GM12864 (cell line): ENCODE measurements around the gene SCMH1.

ENCODE experiments used
- DNase-seq: peaks from one replicate; pipeline ENCODE4 v3.0.0-alpha.2; 2011; ENCODE audit warnings: low read depth
- H3K4me3 ChIP-seq: 2 replicates; pipeline ENCODE4 v1.5.1; 2011; ENCODE audit warnings: mild to moderate bottlenecking, low read depth, low read length, control low read depth
- CTCF ChIP-seq: IDR thresholded peaks from 2 replicates; pipeline ENCODE4 v1.5.1; 2011; ENCODE audit warnings: low read depth, mild to moderate bottlenecking, moderate library complexity, low read length, control low read depth, inconsistent platforms; ENCODE audit errors: missing control alignments

SCMH1 gene

GRCh38 chr1:41108696-41109275 lies 133.3 kb downstream of the SCMH1 start:
- no peak for DNase-seq
- TF ChIP-seq CTCF = no peak
- no peak overlapping the region for H3K4me3 ChIP-seq

- no peak for DNase-seq
- no peak overlapping the region for H3K4me3 ChIP-seq
- TF ChIP-seq CTCF = no peak
These were observed 138.3 kb downstream of the SCMH1 start for GRCh38 chr1:41103766-41104165.

- no peak for TF ChIP-seq CTCF
- DNase-seq = no peak
- no peak overlapping the region for H3K4me3 ChIP-seq
These were observed 139.5 kb downstream of the SCMH1 start for GRCh38 chr1:41102653-41103052.

- TF ChIP-seq CTCF = no peak
- H3K4me3 ChIP-seq = no peak overlapping the region
- DNase-seq = no peak
These were observed 140.0 kb downstream of the SCMH1 start for GRCh38 chr1:41101950-41102607.

GRCh38 chr1:41101076-41101475 lies 141.0 kb downstream of the SCMH1 start:
- no peak for TF ChIP-seq CTCF
- H3K4me3 ChIP-seq = no peak overlapping the region
- DNase-seq = no peak

GRCh38 chr1:41100170-41100569 lies 141.9 kb downstream of the SCMH1 start:
- H3K4me3 ChIP-seq = no peak overlapping the region
- DNase-seq = no peak
- TF ChIP-seq CTCF = no peak
